ENCODE measurements around the gene CEP350. TPM values are rescaled to one million over a fixed set of nuclear protein-coding genes. Genes with fewer than 3 reads are reported as not detected.
A peak's percentile ranks its signal among the peaks of the same experiment; 100 is the strongest.

CEP350 gene
- total and polyA plus RNA-seq, 10 of the 15 experiments (the other 5 are each of a cell fraction or from before 2014, with no cell fraction given): 5.2 to 46.0 (median 23.1) TPM

DNA sequence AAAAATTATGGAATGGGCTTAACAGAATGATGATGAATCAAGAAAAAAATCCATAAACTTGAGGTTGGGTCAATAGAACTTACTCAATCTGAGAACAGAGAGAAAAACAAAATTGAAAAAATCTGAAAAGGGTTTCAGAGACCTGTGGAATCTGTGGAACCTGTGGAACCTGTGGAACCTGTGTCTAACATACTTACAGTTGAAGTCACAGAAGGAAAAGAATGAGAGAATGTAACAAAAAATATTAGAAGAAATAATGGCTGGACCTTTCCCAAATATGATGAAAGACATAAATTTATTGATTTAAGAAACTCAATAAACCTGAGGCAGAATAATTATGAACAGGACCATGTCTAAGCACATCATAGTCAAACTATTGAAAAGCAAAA, 182.4 kb downstream of the CEP350 start:
- Histone ChIP-seq H3K9me3 (replicated peaks; ENCODE audit: control insufficient read depth, insufficient read depth, low read length) (no peaks in the 10 kb centered on the region; the same call in 2 of the 3 replicates), H3K27me3 (replicated peaks in 1 of 2; ENCODE audit: control insufficient read depth in 2 of 2, insufficient read depth in 2 of 2, low read length in 1 of 2) (no peaks in the 10 kb centered on the region), H3K36me3 (ENCODE audit: control insufficient read depth in 2 of 2, insufficient read depth in 2 of 2, low read length in 1 of 2) (no peaks in the 10 kb centered on the region), H3K4me3 (no peak overlapping the region), H3K4me2 (ENCODE audit: control insufficient read depth, insufficient read depth) (no peak overlapping the region), H3K4me1 (ENCODE audit: control insufficient read depth, insufficient read depth, low read length) (no peaks in the 10 kb centered on the region), H3K27ac (ENCODE audit: control insufficient read depth, insufficient read depth) (no peak overlapping the region), H4K20me1 (ENCODE audit: control insufficient read depth, insufficient read depth) (no peaks in the 10 kb centered on the region), H3K9ac (ENCODE audit: control insufficient read depth, insufficient read depth, low read length) (no peak overlapping the region), H3K79me2 (ENCODE audit: control insufficient read depth, insufficient read depth, low read length) (no peaks in the 10 kb centered on the region), H2AFZ (ENCODE audit: control insufficient read depth, low read depth, low read length) (no peak overlapping the region)
- ChIA-PET RAD21 (ENCODE audit: unreplicated experiment) (no interaction called here), SMC1A (ENCODE audit: uncharacterized antibody, unreplicated experiment) (interaction anchor here (2.0 kb wide), 1 partner anchor 17 kb away, joined by 4 read pairs; no protein-coding TSS in a partner anchor), POLR2A (no interaction called here), CTCF (interaction anchor here (0.7 kb wide), 1 partner anchor 272 kb away, joined by 3 read pairs; no protein-coding TSS in a partner anchor)
- in situ Hi-C loops (cut with MboI): no loop called here
- ATAC-seq: no peak
- intact Hi-C loops (cut with micrococcal nuclease; ENCODE audit: unreplicated experiment): no loop called here
- TF ChIP-seq SIX5 (IDR thresholded peaks at IDR 0.05; ENCODE audit: low read depth, low read length, severe bottlenecking) (no peak), ZNF384 (IDR thresholded peaks at IDR 0.05; ENCODE audit: borderline replicate concordance, low read depth, low read length) (no peak), HCFC1 (IDR thresholded peaks at IDR 0.05; ENCODE audit: low read length) (no peak), SP1 (IDR thresholded peaks at IDR 0.05; ENCODE audit: low read depth, low read length) (no peak), MXI1 (IDR thresholded peaks at IDR 0.05; ENCODE audit: low read depth, low read length) (no peak)
- TF ChIP-seq, protein P1, sequence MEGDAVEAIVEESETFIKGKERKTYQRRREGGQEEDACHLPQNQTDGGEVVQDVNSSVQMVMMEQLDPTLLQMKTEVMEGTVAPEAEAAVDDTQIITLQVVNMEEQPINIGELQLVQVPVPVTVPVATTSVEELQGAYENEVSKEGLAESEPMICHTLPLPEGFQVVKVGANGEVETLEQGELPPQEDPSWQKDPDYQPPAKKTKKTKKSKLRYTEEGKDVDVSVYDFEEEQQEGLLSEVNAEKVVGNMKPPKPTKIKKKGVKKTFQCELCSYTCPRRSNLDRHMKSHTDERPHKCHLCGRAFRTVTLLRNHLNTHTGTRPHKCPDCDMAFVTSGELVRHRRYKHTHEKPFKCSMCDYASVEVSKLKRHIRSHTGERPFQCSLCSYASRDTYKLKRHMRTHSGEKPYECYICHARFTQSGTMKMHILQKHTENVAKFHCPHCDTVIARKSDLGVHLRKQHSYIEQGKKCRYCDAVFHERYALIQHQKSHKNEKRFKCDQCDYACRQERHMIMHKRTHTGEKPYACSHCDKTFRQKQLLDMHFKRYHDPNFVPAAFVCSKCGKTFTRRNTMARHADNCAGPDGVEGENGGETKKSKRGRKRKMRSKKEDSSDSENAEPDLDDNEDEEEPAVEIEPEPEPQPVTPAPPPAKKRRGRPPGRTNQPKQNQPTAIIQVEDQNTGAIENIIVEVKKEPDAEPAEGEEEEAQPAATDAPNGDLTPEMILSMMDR (IDR thresholded peaks at IDR 0.05 in 2 of 3, conservative IDR thresholded peaks at IDR 0.05 in 1 of 3; ENCODE audit: control insufficient read depth in 2 of 3, extremely low read depth in 1 of 3, insufficient read depth in 1 of 3, low read depth in 3 of 3, low read length in 3 of 3): no peak
- no peak for DNase-seq (ENCODE audit: low read depth, low spot score)
- no TSS peak for BruUV-seq (replicated peaks)
- no peak for FAIRE-seq

GRCh38 chr1:180137776-180138175, 183.2 kb downstream of the CEP350 start:
- Histone ChIP-seq H3K9me3 (replicated peaks; ENCODE audit: control insufficient read depth, insufficient read depth, low read length) (no peaks in the 10 kb centered on the region; the same call in 2 of the 3 replicates), H4K20me1 (ENCODE audit: control insufficient read depth, insufficient read depth) (no peaks in the 10 kb centered on the region), H3K27ac (ENCODE audit: control insufficient read depth, insufficient read depth) (no peak overlapping the region), H3K9ac (ENCODE audit: control insufficient read depth, insufficient read depth, low read length) (no peak overlapping the region), H3K4me1 (ENCODE audit: control insufficient read depth, insufficient read depth, low read length) (no peaks in the 10 kb centered on the region), H3K4me3 (no peak overlapping the region), H3K36me3 (ENCODE audit: control insufficient read depth in 2 of 2, insufficient read depth in 2 of 2, low read length in 1 of 2) (no peaks in the 10 kb centered on the region), H3K79me2 (ENCODE audit: control insufficient read depth, insufficient read depth, low read length) (no peaks in the 10 kb centered on the region), H3K27me3 (replicated peaks in 1 of 2; ENCODE audit: control insufficient read depth in 2 of 2, insufficient read depth in 2 of 2, low read length in 1 of 2) (0 out of 4 replicates have a peak, but pooled peaks cover 0 to 1% of the 10 kb centered on the region in 2 experiments), H3K4me2 (ENCODE audit: control insufficient read depth, insufficient read depth) (no peak overlapping the region), H2AFZ (ENCODE audit: control insufficient read depth, low read depth, low read length) (no peak overlapping the region)
- SMC1A ChIA-PET (ENCODE audit: uncharacterized antibody, unreplicated experiment): interaction anchor here (2.0 kb wide), 1 partner anchor 16 kb away, joined by 4 read pairs; no protein-coding TSS in a partner anchor
- peak; percentile 83 for TF ChIP-seq ZBTB40 (IDR thresholded peaks at IDR 0.05; ENCODE audit: borderline replicate concordance)
- TF ChIP-seq NRF1 (conservative IDR thresholded peaks at IDR 0.05; ENCODE audit: low read depth, low read length): no peak
- DNase-seq (ENCODE audit: low read depth, low spot score): no peak
- WGBS (ENCODE audit: insufficient coverage, insufficient replicate concordance, low lambda C conversion rate, missing lambda C conversion rate): 12% methylated on average over 2 of the region's 2 CpGs
- no TSS peak for BruUV-seq (replicated peaks)
- intact Hi-C loops (cut with micrococcal nuclease; ENCODE audit: unreplicated experiment): no loop called here
- POLR2A ChIA-PET: no interaction called here
- RAD21 ChIA-PET (ENCODE audit: unreplicated experiment): no interaction called here
- no peak for ATAC-seq
- in situ Hi-C loops (cut with MboI): no loop called here
- CTCF ChIA-PET: no interaction called here
- no peak for FAIRE-seq

Data from GM12878 (cell line).